GM23338 (cell line): ENCODE measurements around the gene CYS1. TPM values are rescaled to one million over a fixed set of nuclear protein-coding genes. Genes with fewer than 3 reads are reported as not detected.

ENCODE experiments used
- ATAC-seq: fragments of 200-7000 bp; cut with Tn5 transposase; 3 replicates; pipeline ENCODE4 v1.9.1; 2020
- DNase-seq: peaks from one replicate; pipeline ENCODE4 v3.0.0-alpha.2; 2015; ENCODE audit warnings: low spot score
- H2AFZ ChIP-seq: fragments of 200-600 bp; sonication (generic); 2 replicates; pipeline ENCODE4 v1.8.0; 2016; ENCODE audit warnings: antibody characterized with exemption, mild to moderate bottlenecking, moderate library complexity
- H3F3A ChIP-seq: fragments of 200-600 bp; sonication (generic); replicated peaks from 2 replicates; pipeline ENCODE4 v1.8.0; 2017; ENCODE audit warnings: antibody characterized with exemption, mixed run types, low read depth
- H3K27ac ChIP-seq: fragments of 200-600 bp; sonication (generic); 2 replicates; pipeline ENCODE4 v1.6.1; 2016; ENCODE audit warnings: low read depth
- H3K27me3 ChIP-seq: fragments of 200-600 bp; sonication (generic); 2 replicates; pipeline ENCODE4 v1.8.0; 2016; ENCODE audit warnings: mild to moderate bottlenecking, mixed run types, moderate library complexity; ENCODE audit not compliant: insufficient read depth
- H3K36me3 ChIP-seq: fragments of 200-600 bp; sonication (generic); 2 replicates; pipeline ENCODE4 v1.8.0; 2016; ENCODE audit warnings: mild to moderate bottlenecking; ENCODE audit not compliant: insufficient read depth
- H3K4me1 ChIP-seq: fragments of 200-600 bp; sonication (generic); 2 replicates; pipeline ENCODE4 v1.8.0; 2016; ENCODE audit warnings: mild to moderate bottlenecking, moderate library complexity; ENCODE audit not compliant: insufficient read depth
- H3K4me2 ChIP-seq: fragments of 200-600 bp; sonication (generic); 2 replicates; pipeline ENCODE4 v1.7.1; 2017; ENCODE audit warnings: mixed run types
- H3K4me3 ChIP-seq: fragments of 200-600 bp; sonication (generic); 2 replicates; pipeline ENCODE4 v1.6.1; 2016; ENCODE audit warnings: mixed run types
- H3K79me2 ChIP-seq: fragments of 200-600 bp; sonication (generic); replicated peaks from 2 replicates; pipeline ENCODE4 v1.8.0; 2017; ENCODE audit warnings: mild to moderate bottlenecking; ENCODE audit not compliant: insufficient read depth
- H3K9me2 ChIP-seq: fragments of 200-600 bp; sonication (generic); 2 replicates; pipeline ENCODE4 v1.8.0; 2017; ENCODE audit not compliant: insufficient read depth
- H4K20me1 ChIP-seq: fragments of 200-600 bp; sonication (generic); replicated peaks from 2 replicates; pipeline ENCODE4 v1.8.0; 2017; ENCODE audit warnings: mild to moderate bottlenecking; ENCODE audit not compliant: insufficient read depth
- H3K27ac Mint-ChIP-seq: 2 replicates; pipeline ENCODE4 v1.8.0; 2020; ENCODE audit warnings: inconsistent platforms, mild to moderate bottlenecking, moderate library complexity, mixed read lengths
- H3K27me3 Mint-ChIP-seq: 3 replicates; pipeline ENCODE4 v1.8.0; 2022; ENCODE audit warnings: low read depth, mild to moderate bottlenecking, moderate library complexity, mixed read lengths, inconsistent platforms; ENCODE audit not compliant: insufficient read depth, poor library complexity
- H3K36me3 Mint-ChIP-seq: 3 replicates; pipeline ENCODE4 v1.8.0; 2021; ENCODE audit warnings: low read depth, mild to moderate bottlenecking, inconsistent platforms, moderate library complexity, mixed read lengths
- H3K4me1 Mint-ChIP-seq: 3 replicates; pipeline ENCODE4 v1.8.0; 2020; ENCODE audit warnings: mild to moderate bottlenecking, inconsistent platforms, mixed read lengths
- H3K4me3 Mint-ChIP-seq: 3 replicates; pipeline ENCODE4 v1.8.0; 2021; ENCODE audit warnings: moderate library complexity, mild to moderate bottlenecking, inconsistent platforms, mixed read lengths
- H3K9me3 Mint-ChIP-seq: 3 replicates; pipeline ENCODE4 v1.8.0; 2020; ENCODE audit warnings: moderate library complexity, mild to moderate bottlenecking, inconsistent platforms, mixed read lengths
- CREB1 ChIP-seq: fragments of 250-450 bp; sonication (Bioruptor Pico); IDR thresholded peaks from 2 replicates; pipeline ENCODE4 v1.5.0; 2020; ENCODE audit warnings: low read depth, mild to moderate bottlenecking, moderate library complexity
- CTCF ChIP-seq, 2 experiments: fragments of 200-600 bp in 1 of 2; sonication (generic) in 1 of 2; conservative IDR thresholded peaks; 2 replicates each; pipeline versions ENCODE4 v1.5.1 to v1.6.1; 2016 to 2017; ENCODE audit warnings: antibody characterized with exemption in 2 of 2, low read depth in 2 of 2, mild to moderate bottlenecking in 2 of 2, moderate library complexity in 1 of 2
- EZH2 ChIP-seq: fragments of 200-600 bp; sonication (generic); IDR thresholded peaks from one replicate; pipeline ENCODE4 v1.8.0; 2017; ENCODE audit warnings: antibody characterized with exemption, mild to moderate bottlenecking, low read depth; ENCODE audit not compliant: unreplicated experiment
- EZH2phosphoT487 ChIP-seq: fragments of 200-600 bp; sonication (generic); IDR thresholded peaks from one replicate; pipeline ENCODE4 v1.8.1; 2018; ENCODE audit warnings: antibody characterized with exemption; ENCODE audit not compliant: unreplicated experiment
- JUNB ChIP-seq: IDR thresholded peaks from one replicate; pipeline ENCODE4 v1.6.1; 2016; ENCODE audit warnings: antibody characterized with exemption; ENCODE audit not compliant: unreplicated experiment
- NANOG ChIP-seq: IDR thresholded peaks from 2 replicates; pipeline ENCODE4 v1.6.1; 2016; ENCODE audit warnings: antibody characterized with exemption, borderline replicate concordance
- POLR2AphosphoS5 ChIP-seq: IDR thresholded peaks from 2 replicates; pipeline ENCODE4 v1.6.1; 2016; ENCODE audit warnings: antibody characterized with exemption, low read depth
- ZNF331 ChIP-seq: fragments of 250-450 bp; sonication (Bioruptor Pico); IDR thresholded peaks from 2 replicates; pipeline ENCODE4 v1.5.0; 2020; ENCODE audit warnings: low read depth, mild to moderate bottlenecking, moderate library complexity
- ZNF462 ChIP-seq: fragments of 250-450 bp; sonication (Bioruptor Pico); IDR thresholded peaks from 2 replicates; pipeline ENCODE4 v1.5.0; 2020; ENCODE audit warnings: mild to moderate bottlenecking, moderate library complexity
- polyA plus RNA-seq: library from polyadenylated mRNA; unstranded; fragments of >200 nt; fragmentation: Nextera tagmentation; extraction: Ambion mirVana; gene quantifications from 2 replicates; pipeline ENCODE4 v1.2.1, GENCODE V29; 2016
- total RNA-seq: library from RNA; depleted of rRNA; stranded (reverse); fragments of >200 nt; shearing (Covaris generic); gene quantifications from 2 replicates; pipeline ENCODE4 v1.2.3, GENCODE V29; 2014

The CYS1 gene
- total and polyA plus RNA-seq, 2 experiments from 2014 or later = 0.31 to 0.32 TPM

- no peak for TF ChIP-seq CTCF (conservative IDR thresholded peaks at IDR 0.05; ENCODE audit: low read depth in 2 of 2)
- no peak for TF ChIP-seq POLR2AphosphoS5
- no peak for TF ChIP-seq EZH2
- TF ChIP-seq EZH2phosphoT487 = no peak
- no peak for TF ChIP-seq ZNF331 (CRISPR knock-in tag)
- no peak for TF ChIP-seq JUNB
Observed at GRCh38 chr2:10125842-10126631, 45.8 kb upstream of the CYS1 start (continued).

- Mint-ChIP-seq H3K27ac (peak overlapping the region; percentile 79; the same call in 1 of the 2 replicates), H3K36me3 (peaks cover 66% of the 10 kb centered on the region), H3K4me1 (peaks cover 37% of the 10 kb centered on the region), H3K4me3 (peak overlapping the region; percentile 96), H3K27me3 (peaks cover 12% of the 10 kb centered on the region), H3K9me3 (no peaks in the 10 kb centered on the region; the same call in 1 of the 3 replicates)
- Histone ChIP-seq H3K4me1 (peaks cover 25% of the 10 kb centered on the region), H3K4me2 (peak overlapping the region; percentile 98), H3K27ac (no peak overlapping the region), H4K20me1 (peaks cover 36% of the 10 kb centered on the region), H2AFZ (no peak overlapping the region), H3K27me3 (no peaks in the 10 kb centered on the region), H3F3A (peaks cover 32% of the 10 kb centered on the region; the same call in 1 of the 2 replicates), H3K79me2 (peaks cover 67% of the 10 kb centered on the region), H3K4me3 (peak overlapping the region; percentile 70), H3K36me3 (peaks cover 52% of the 10 kb centered on the region), H3K9me2 (no peaks in the 10 kb centered on the region)
- DNase-seq = peak; percentile 78
- peak; percentile 69 to 76 for TF ChIP-seq CTCF (conservative IDR thresholded peaks at IDR 0.05; ENCODE audit: low read depth in 2 of 2)
- TF ChIP-seq NANOG = no peak
- no peak for TF ChIP-seq EZH2phosphoT487
- no peak for TF ChIP-seq CREB1 (CRISPR knock-in tag)
- no peak for TF ChIP-seq POLR2AphosphoS5
- no peak for TF ChIP-seq EZH2
- TF ChIP-seq ZNF462 = no peak
- no peak for ATAC-seq
Observed at GRCh38 chr2:10124538-10125045, 44.4 kb upstream of the CYS1 start.
